ENCODE data around the gene TRPC1. TPM values are rescaled to one million over a fixed set of nuclear protein-coding genes. Genes with fewer than 3 reads are reported as not detected.

TRPC1 gene
- total RNA-seq (2021) (3.8 and 6.9 TPM in 2 replicates), Bru-seq, nascent RNA (percentile 51 among the genes with signal in this experiment), BruChase-seq, experiment 1, labeled RNA remaining after a 2-hour chase (percentile 62 among the genes with signal in this experiment), BruChase-seq, experiment 2, labeled RNA remaining after a 6-hour chase (percentile 52 among the genes with signal in this experiment)
- long read RNA-seq, partial matches to known transcripts: 1 of 2 reads
- long read RNA-seq, other reads (novel, unspliced or antisense): 1 of 2 reads

DNA sequence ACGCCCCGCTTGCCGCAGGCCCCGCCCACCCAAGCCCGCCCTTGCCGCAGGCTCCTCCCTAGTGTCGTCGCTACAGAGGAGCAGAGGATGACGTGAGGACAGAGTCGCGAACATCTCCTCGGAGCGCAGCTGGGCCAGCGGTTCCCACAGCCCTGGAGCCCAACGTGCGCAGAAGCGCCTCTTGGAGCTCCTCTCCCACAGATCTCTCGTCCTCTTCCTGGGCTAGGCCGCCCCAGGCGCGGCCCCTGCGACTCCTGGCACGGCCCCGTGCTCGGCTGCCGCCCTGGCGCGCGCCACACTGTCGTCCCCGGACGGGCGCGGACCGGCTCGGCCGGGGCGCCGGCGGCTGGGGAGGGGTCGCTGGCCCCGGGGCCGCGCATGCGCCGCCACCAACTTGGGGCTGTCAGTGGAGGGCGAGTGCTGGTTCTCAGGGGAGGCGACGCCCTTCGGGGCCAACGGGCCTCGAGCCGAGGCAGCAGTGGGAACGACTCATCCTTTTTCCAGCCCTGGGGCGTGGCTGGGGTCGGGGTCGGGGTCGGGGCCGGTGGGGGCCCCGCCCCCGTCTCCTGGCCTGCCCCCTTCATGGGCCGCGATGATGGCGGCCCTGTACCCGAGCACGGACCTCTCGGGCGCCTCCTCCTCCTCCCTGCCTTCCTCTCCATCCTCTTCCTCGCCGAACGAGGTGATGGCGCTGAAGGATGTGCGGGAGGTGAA, at the start of gene TRPC1:
TSS of gene TRPC1 (plus strand) at position 67 of the 714 bp plus-strand sequence. CDS start at position 593, 526 bp downstream.
- H3K79me2 ChIP-seq (ENCODE audit: low read depth): no peaks in the 10 kb centered on the region
- peak within 1 kb of the TSS; percentile 88 for H2AFZ ChIP-seq
- POLR2A ChIA-PET (ENCODE audit: unreplicated experiment): no interaction called here
- H3K4me1 ChIP-seq (replicated peaks; ENCODE audit: insufficient read depth): no peaks in the 10 kb centered on the region
- H3K27me3 ChIP-seq (ENCODE audit: insufficient read depth, low read depth): no peaks in the 10 kb centered on the region
- no peaks in the 10 kb centered on the region for H3K36me3 ChIP-seq (ENCODE audit: low read depth)
- H3K4me2 ChIP-seq: peak within 1 kb of the TSS; percentile 82
- no peaks in the 10 kb centered on the region for H3K9me2 ChIP-seq (ENCODE audit: insufficient read depth)
- peak; percentile 56 to 73 for DNase-seq
- CTCF ChIA-PET: no interaction called here
- H3F3A ChIP-seq (ENCODE audit: insufficient read depth, low read depth): no peaks in the 10 kb centered on the region
- TF ChIP-seq EZH2 (IDR thresholded peaks at IDR 0.05; ENCODE audit: low read depth): no peak
- TF ChIP-seq, protein P1, sequence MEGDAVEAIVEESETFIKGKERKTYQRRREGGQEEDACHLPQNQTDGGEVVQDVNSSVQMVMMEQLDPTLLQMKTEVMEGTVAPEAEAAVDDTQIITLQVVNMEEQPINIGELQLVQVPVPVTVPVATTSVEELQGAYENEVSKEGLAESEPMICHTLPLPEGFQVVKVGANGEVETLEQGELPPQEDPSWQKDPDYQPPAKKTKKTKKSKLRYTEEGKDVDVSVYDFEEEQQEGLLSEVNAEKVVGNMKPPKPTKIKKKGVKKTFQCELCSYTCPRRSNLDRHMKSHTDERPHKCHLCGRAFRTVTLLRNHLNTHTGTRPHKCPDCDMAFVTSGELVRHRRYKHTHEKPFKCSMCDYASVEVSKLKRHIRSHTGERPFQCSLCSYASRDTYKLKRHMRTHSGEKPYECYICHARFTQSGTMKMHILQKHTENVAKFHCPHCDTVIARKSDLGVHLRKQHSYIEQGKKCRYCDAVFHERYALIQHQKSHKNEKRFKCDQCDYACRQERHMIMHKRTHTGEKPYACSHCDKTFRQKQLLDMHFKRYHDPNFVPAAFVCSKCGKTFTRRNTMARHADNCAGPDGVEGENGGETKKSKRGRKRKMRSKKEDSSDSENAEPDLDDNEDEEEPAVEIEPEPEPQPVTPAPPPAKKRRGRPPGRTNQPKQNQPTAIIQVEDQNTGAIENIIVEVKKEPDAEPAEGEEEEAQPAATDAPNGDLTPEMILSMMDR (conservative IDR thresholded peaks at IDR 0.05): no peak
- intact Hi-C loops (cut with micrococcal nuclease; ENCODE audit: unreplicated experiment): loop anchor here (2.0 to 10.0 kb wide), 3 partner anchors 127 to 281 kb away; partner anchors contain the start of genes ATR, PLS1 and U2SURP
- H3K9me3 ChIP-seq (ENCODE audit: insufficient read depth, low read depth): no peaks in the 10 kb centered on the region
- H3K27ac ChIP-seq: no peak within 1 kb of the TSS
- no TSS peak for BruUV-seq (replicated peaks)
- H3K4me3 ChIP-seq: peak within 1 kb of the TSS; percentile 76
- no peaks in the 10 kb centered on the region for H4K20me1 ChIP-seq (ENCODE audit: insufficient read depth)

DNA sequence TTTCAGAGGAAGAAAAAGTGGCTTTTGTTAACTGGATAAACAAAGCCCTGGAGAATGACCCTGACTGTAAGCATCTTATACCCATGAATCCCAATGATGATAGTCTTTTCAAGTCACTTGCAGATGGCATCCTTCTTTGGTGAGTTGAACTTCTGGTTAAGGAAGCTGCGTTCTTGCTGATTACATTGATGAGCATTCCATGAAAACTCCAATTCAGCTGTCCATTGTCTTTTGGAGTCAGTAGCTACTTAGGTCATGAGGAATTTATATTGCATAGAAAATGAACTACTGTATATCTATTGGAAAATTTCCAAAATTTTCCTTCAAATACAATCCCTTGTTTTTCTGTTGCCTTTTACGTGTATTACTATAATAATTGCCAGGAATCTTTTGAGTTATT, 47.7 kb upstream of the TRPC1 start:
- Histone ChIP-seq H3K36me3 (ENCODE audit: low read depth) (no peaks in the 10 kb centered on the region), H3F3A (ENCODE audit: insufficient read depth, low read depth) (no peaks in the 10 kb centered on the region), H3K79me2 (ENCODE audit: low read depth) (no peaks in the 10 kb centered on the region), H3K9me3 (ENCODE audit: insufficient read depth, low read depth) (no peaks in the 10 kb centered on the region), H3K27me3 (ENCODE audit: insufficient read depth, low read depth) (no peaks in the 10 kb centered on the region), H3K4me3 (no peak overlapping the region), H3K4me1 (replicated peaks; ENCODE audit: insufficient read depth) (no peaks in the 10 kb centered on the region), H3K9me2 (ENCODE audit: insufficient read depth) (no peaks in the 10 kb centered on the region), H4K20me1 (ENCODE audit: insufficient read depth) (no peaks in the 10 kb centered on the region), H2AFZ (no peak overlapping the region), H3K4me2 (no peak overlapping the region), H3K27ac (no peak overlapping the region)
- intact Hi-C loops (cut with micrococcal nuclease; ENCODE audit: unreplicated experiment): no loop called here
- no peak for DNase-seq
- POLR2A ChIA-PET (ENCODE audit: unreplicated experiment): interaction anchor here (0.7 kb wide), 1 partner anchor 45 kb away, joined by 3 read pairs; no protein-coding TSS in a partner anchor
- TF ChIP-seq, protein P1 (conservative IDR thresholded peaks at IDR 0.05): no peak
- no peak for TF ChIP-seq EZH2 (IDR thresholded peaks at IDR 0.05; ENCODE audit: low read depth)
- CTCF ChIA-PET: no interaction called here
- BruUV-seq (replicated peaks): no TSS peak

DNA sequence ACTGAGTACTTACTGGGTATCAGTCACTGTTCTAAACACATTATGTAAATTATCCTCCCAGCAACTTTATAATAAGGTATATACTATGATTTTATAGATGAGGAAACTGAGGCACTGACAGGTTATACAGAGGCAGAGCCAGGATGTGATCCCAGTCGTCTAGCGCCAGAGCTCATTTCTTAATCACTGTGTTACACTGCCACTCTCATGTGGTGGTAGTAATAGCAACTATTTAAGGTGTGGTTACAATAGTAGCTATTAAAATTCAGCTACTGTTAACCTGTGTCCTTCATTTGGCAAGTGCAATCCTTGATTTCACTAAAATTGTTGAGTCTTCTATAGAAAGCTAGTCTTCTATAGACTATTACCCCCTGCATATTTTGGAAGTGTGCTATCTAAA, 43.1 kb upstream of the TRPC1 start:
- Histone ChIP-seq H3K4me1 (replicated peaks; ENCODE audit: insufficient read depth) (no peaks in the 10 kb centered on the region), H3F3A (ENCODE audit: insufficient read depth, low read depth) (no peaks in the 10 kb centered on the region), H3K79me2 (ENCODE audit: low read depth) (no peaks in the 10 kb centered on the region), H3K9me3 (ENCODE audit: insufficient read depth, low read depth) (no peaks in the 10 kb centered on the region), H3K4me2 (no peak overlapping the region), H3K27ac (no peak overlapping the region), H3K36me3 (ENCODE audit: low read depth) (0 out of 2 replicates have a peak, but pooled peaks cover 9% of the 10 kb centered on the region), H3K9me2 (ENCODE audit: insufficient read depth) (no peaks in the 10 kb centered on the region), H3K27me3 (ENCODE audit: insufficient read depth, low read depth) (no peaks in the 10 kb centered on the region), H2AFZ (no peak overlapping the region), H3K4me3 (no peak overlapping the region), H4K20me1 (ENCODE audit: insufficient read depth) (no peaks in the 10 kb centered on the region)
- ChIA-PET CTCF (no interaction called here), POLR2A (ENCODE audit: unreplicated experiment) (interaction anchor here (0.6 kb wide), 1 partner anchor 93 kb away, joined by 3 read pairs; no protein-coding TSS in a partner anchor)
- BruUV-seq (replicated peaks): no TSS peak
- no peak for DNase-seq
- intact Hi-C loops (cut with micrococcal nuclease; ENCODE audit: unreplicated experiment): loop anchor here (5.0 kb wide), 1 partner anchor 83 kb away; the partner anchor contains the start of gene PLS1
- TF ChIP-seq, protein P1 (conservative IDR thresholded peaks at IDR 0.05): no peak
- TF ChIP-seq EZH2 (IDR thresholded peaks at IDR 0.05; ENCODE audit: low read depth): no peak
